ENCODE data around the gene CADM2. TPM values are rescaled to one million over a fixed set of nuclear protein-coding genes. Genes with fewer than 3 reads are reported as not detected.

Gene CADM2
- total RNA-seq, 1 donor from 2014 or later = 2.9 TPM

GRCh38 chr3:85005946-85006345 is 47.2 kb downstream of the CADM2 start:
- Histone ChIP-seq H3K4me1 (ENCODE audit: insufficient read depth, low read length) (no peaks in the 10 kb centered on the region), H3K9ac (ENCODE audit: low read length) (no peak overlapping the region), H3K4me3 (ENCODE audit: insufficient read depth, low read depth, low read length) (no peak overlapping the region), H3K9me3 (ENCODE audit: insufficient read depth, low read depth, low read length) (no peaks in the 10 kb centered on the region), H3K4me2 (ENCODE audit: low read length) (no peak overlapping the region), H2AFZ (ENCODE audit: low read depth, low read length) (no peak overlapping the region), H3K79me2 (ENCODE audit: insufficient read depth, low read length) (no peaks in the 10 kb centered on the region), H3K27ac (ENCODE audit: low read depth, low read length) (no peak overlapping the region), H4K20me1 (ENCODE audit: insufficient read depth, low read length) (no peaks in the 10 kb centered on the region), H3K36me3 (ENCODE audit: insufficient read depth, low read length) (no peaks in the 10 kb centered on the region), H3K27me3 (ENCODE audit: insufficient read depth, low read length) (no peaks in the 10 kb centered on the region)
- no peak for TF ChIP-seq EZH2 (IDR thresholded peaks at IDR 0.05; ENCODE audit: insufficient read depth, low read length)
- Mint-ChIP-seq H3K4me1 (ENCODE audit: low read depth, unreplicated experiment) (no peaks in the 10 kb centered on the region), H3K27ac (ENCODE audit: unreplicated experiment) (no peak overlapping the region), H3K36me3 (ENCODE audit: low read depth, unreplicated experiment) (no peaks in the 10 kb centered on the region), H3K9me3 (ENCODE audit: unreplicated experiment) (no peaks in the 10 kb centered on the region), H3K27me3 (ENCODE audit: low read depth, unreplicated experiment) (no peaks in the 10 kb centered on the region), H3K4me3 (ENCODE audit: unreplicated experiment) (no peak overlapping the region)
- FAIRE-seq = no peak
- no peak for DNase-seq (ENCODE audit: low read depth)

GRCh38 chr3:85007195-85008094 is 48.7 kb downstream of the CADM2 start:
- H3K27me3 Mint-ChIP-seq (ENCODE audit: low read depth, unreplicated experiment) = no peaks in the 10 kb centered on the region
- DNase-seq (ENCODE audit: low read depth) (no peak), FAIRE-seq (no peak)
- no peak overlapping the region for H3K27ac Mint-ChIP-seq (ENCODE audit: unreplicated experiment)
- no peak overlapping the region for H3K4me2 ChIP-seq (ENCODE audit: low read length)
- no peaks in the 10 kb centered on the region for H4K20me1 ChIP-seq (ENCODE audit: insufficient read depth, low read length)
- no peak overlapping the region for H3K4me3 ChIP-seq (ENCODE audit: insufficient read depth, low read depth, low read length)
- H3K79me2 ChIP-seq (ENCODE audit: insufficient read depth, low read length) = no peaks in the 10 kb centered on the region
- H3K36me3 ChIP-seq (ENCODE audit: insufficient read depth, low read length) = no peaks in the 10 kb centered on the region
- H2AFZ ChIP-seq (ENCODE audit: low read depth, low read length) = no peak overlapping the region
- H3K4me3 Mint-ChIP-seq (ENCODE audit: unreplicated experiment) = no peak overlapping the region
- H3K9me3 Mint-ChIP-seq (ENCODE audit: unreplicated experiment) = no peaks in the 10 kb centered on the region
- H3K27ac ChIP-seq (ENCODE audit: low read depth, low read length) = no peak overlapping the region
- H3K27me3 ChIP-seq (ENCODE audit: insufficient read depth, low read length) = no peaks in the 10 kb centered on the region
- H3K4me1 ChIP-seq (ENCODE audit: insufficient read depth, low read length) = no peaks in the 10 kb centered on the region
- H3K4me1 Mint-ChIP-seq (ENCODE audit: low read depth, unreplicated experiment) = no peaks in the 10 kb centered on the region
- no peak for TF ChIP-seq EZH2 (IDR thresholded peaks at IDR 0.05; ENCODE audit: insufficient read depth, low read length)
- no peak for TF ChIP-seq CTCF (IDR thresholded peaks at IDR 0.05; ENCODE audit: insufficient read depth, low read depth, low read length)
- H3K9me3 ChIP-seq (ENCODE audit: insufficient read depth, low read depth, low read length) = no peaks in the 10 kb centered on the region
- H3K9ac ChIP-seq (ENCODE audit: low read length) = no peak overlapping the region
- no peaks in the 10 kb centered on the region for H3K36me3 Mint-ChIP-seq (ENCODE audit: low read depth, unreplicated experiment)

- Histone ChIP-seq H3K4me2 (ENCODE audit: low read length) (no peak overlapping the region), H3K4me3 (ENCODE audit: insufficient read depth, low read depth, low read length) (no peak overlapping the region), H3K27me3 (ENCODE audit: insufficient read depth, low read length) (no peaks in the 10 kb centered on the region), H2AFZ (ENCODE audit: low read depth, low read length) (no peak overlapping the region), H3K36me3 (ENCODE audit: insufficient read depth, low read length) (no peaks in the 10 kb centered on the region), H3K9me3 (ENCODE audit: insufficient read depth, low read depth, low read length) (no peaks in the 10 kb centered on the region), H3K4me1 (ENCODE audit: insufficient read depth, low read length) (no peaks in the 10 kb centered on the region), H4K20me1 (ENCODE audit: insufficient read depth, low read length) (no peaks in the 10 kb centered on the region), H3K27ac (ENCODE audit: low read depth, low read length) (no peak overlapping the region), H3K9ac (ENCODE audit: low read length) (no peak overlapping the region), H3K79me2 (ENCODE audit: insufficient read depth, low read length) (no peaks in the 10 kb centered on the region)
- no peak overlapping the region for H3K4me3 Mint-ChIP-seq (ENCODE audit: unreplicated experiment)
- H3K27ac Mint-ChIP-seq (ENCODE audit: unreplicated experiment) = no peak overlapping the region
- DNase-seq (ENCODE audit: low read depth) (no peak), FAIRE-seq (no peak)
- no peaks in the 10 kb centered on the region for H3K36me3 Mint-ChIP-seq (ENCODE audit: low read depth, unreplicated experiment)
- no peaks in the 10 kb centered on the region for H3K9me3 Mint-ChIP-seq (ENCODE audit: unreplicated experiment)
- H3K4me1 Mint-ChIP-seq (ENCODE audit: low read depth, unreplicated experiment) = no peaks in the 10 kb centered on the region
- no peaks in the 10 kb centered on the region for H3K27me3 Mint-ChIP-seq (ENCODE audit: low read depth, unreplicated experiment)
- no peak for TF ChIP-seq CTCF (IDR thresholded peaks at IDR 0.05; ENCODE audit: insufficient read depth, low read depth, low read length)
- no peak for TF ChIP-seq EZH2 (IDR thresholded peaks at IDR 0.05; ENCODE audit: insufficient read depth, low read length)
Observed at GRCh38 chr3:85020828-85021227, 62.0 kb downstream of the CADM2 start.
